WERI-Rb-1 (cell line): Measurements from ENCODE around the gene EXOC6.
"Not testable (repeated sequence)": the region's sequence is repeated elsewhere in the genome, so short reads cannot be mapped to it uniquely, and the experiment has no call there.

ENCODE experiments used
- DNase-seq: peaks from one replicate; pipeline ENCODE4 v3.0.0-alpha.2; 2020
- H3K27ac ChIP-seq: fragments of 250-450 bp; sonication (Bioruptor Pico); 2 replicates; pipeline ENCODE4 v1.5.1; 2020; ENCODE audit warnings: mild to moderate bottlenecking, moderate library complexity
- H3K27me3 ChIP-seq: fragments of 250-450 bp; sonication (Bioruptor Pico); 2 replicates; pipeline ENCODE4 v1.5.1; 2021; ENCODE audit warnings: mild to moderate bottlenecking, low read depth, moderate library complexity; ENCODE audit not compliant: insufficient read depth, severe bottlenecking
- H3K36me3 ChIP-seq: fragments of 250-450 bp; sonication (Bioruptor Pico); 2 replicates; pipeline ENCODE4 v1.5.1; 2020; ENCODE audit warnings: mild to moderate bottlenecking, moderate library complexity
- H3K4me3 ChIP-seq: 2 replicates; pipeline ENCODE4 v1.5.1; 2011; ENCODE audit warnings: low read depth, mild to moderate bottlenecking, control low read depth, low read length
- H3K9me3 ChIP-seq: fragments of 250-450 bp; sonication (Bioruptor Pico); 2 replicates; pipeline ENCODE4 v1.5.1; 2021; ENCODE audit warnings: mild to moderate bottlenecking, moderate library complexity; ENCODE audit not compliant: severe bottlenecking
- CTCF ChIP-seq: IDR thresholded peaks from 2 replicates; pipeline ENCODE4 v1.5.1; 2011; ENCODE audit warnings: low read depth, mild to moderate bottlenecking, control low read depth, inconsistent platforms, low read length

The EXOC6 gene

DNA sequence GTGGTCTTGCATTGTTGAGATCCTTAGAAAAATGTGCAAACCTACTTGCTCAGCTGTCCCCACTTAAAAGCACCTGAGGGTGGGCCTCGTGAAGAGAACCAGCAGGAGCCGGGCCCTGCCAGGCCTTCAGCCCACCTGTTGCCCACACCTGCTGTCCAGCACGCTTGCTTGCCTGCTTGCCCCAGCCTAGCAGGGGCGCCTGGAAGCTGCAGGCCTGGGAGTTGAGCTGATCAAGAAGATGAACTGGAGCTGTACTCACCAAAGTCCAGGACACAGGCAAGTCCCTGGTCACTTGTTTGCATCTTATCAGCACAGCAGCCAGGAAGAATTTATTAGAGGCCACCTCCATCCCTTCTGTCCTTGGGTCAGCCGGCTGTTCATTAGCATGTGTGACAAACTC, 248.6 kb downstream of the EXOC6 start:
- no peak overlapping the region for H3K27ac ChIP-seq
- H3K9me3 ChIP-seq = no peaks in the 10 kb centered on the region
- no peak for DNase-seq
- TF ChIP-seq CTCF = no peak
- no peak overlapping the region for H3K4me3 ChIP-seq
- no peaks in the 10 kb centered on the region for H3K27me3 ChIP-seq
- no peaks in the 10 kb centered on the region for H3K36me3 ChIP-seq

- Histone ChIP-seq H3K27me3 (no peaks in the 10 kb centered on the region), H3K4me3 (no peak overlapping the region), H3K9me3 (no peaks in the 10 kb centered on the region), H3K27ac (no peak overlapping the region), H3K36me3 (no peaks in the 10 kb centered on the region)
- DNase-seq = no peak
- TF ChIP-seq CTCF = no peak
Measured at GRCh38 chr10:93097386-93097785, 249.1 kb downstream of the EXOC6 start.

- Histone ChIP-seq H3K27me3 (no peaks in the 10 kb centered on the region), H3K9me3 (no peaks in the 10 kb centered on the region), H3K27ac (no peak overlapping the region), H3K36me3 (no peaks in the 10 kb centered on the region), H3K4me3 (no peak overlapping the region)
- no peak for TF ChIP-seq CTCF
- DNase-seq = no peak
Measured at GRCh38 chr10:93098816-93099215, 250.5 kb downstream of the EXOC6 start.

- no peak for TF ChIP-seq CTCF
- Histone ChIP-seq H3K4me3 (no peak overlapping the region), H3K27me3 (no peaks in the 10 kb centered on the region), H3K36me3 (no peaks in the 10 kb centered on the region), H3K27ac (no peak overlapping the region), H3K9me3 (peaks cover 2% of the 10 kb centered on the region)
- no peak for DNase-seq
Measured at GRCh38 chr10:93099670-93100069, 251.3 kb downstream of the EXOC6 start.

- not testable (repeated sequence) for H3K4me3 ChIP-seq, DNase-seq, H3K27me3 ChIP-seq, H3K9me3 ChIP-seq, H3K27ac ChIP-seq, H3K36me3 ChIP-seq
Measured at GRCh38 chr10:93101148-93101547, 252.8 kb downstream of the EXOC6 start.

GRCh38 chr10:93103953-93104352, 255.6 kb downstream of the EXOC6 start:
- no peak for TF ChIP-seq CTCF
- no peak overlapping the region for H3K27ac ChIP-seq
- H3K27me3 ChIP-seq = no peaks in the 10 kb centered on the region
- no peaks in the 10 kb centered on the region for H3K36me3 ChIP-seq
- no peak overlapping the region for H3K4me3 ChIP-seq
- peaks cover 2% of the 10 kb centered on the region for H3K9me3 ChIP-seq
- DNase-seq = no peak
